HG03571 (cell line): ENCODE data around the gene FHOD1.
A peak's percentile ranks its signal among the peaks of the same experiment; 100 is the strongest.

ENCODE experiments used
- ATAC-seq: cut with Tn5 transposase; IDR thresholded peaks from one replicate; pipeline ENCODE4 v1.9.1; 2021; ENCODE audit not compliant: unreplicated experiment

FHOD1 gene

GRCh38 chr16:67235816-67236562 is 11.3 kb downstream of the FHOD1 start:
- no peak for ATAC-seq

DNA sequence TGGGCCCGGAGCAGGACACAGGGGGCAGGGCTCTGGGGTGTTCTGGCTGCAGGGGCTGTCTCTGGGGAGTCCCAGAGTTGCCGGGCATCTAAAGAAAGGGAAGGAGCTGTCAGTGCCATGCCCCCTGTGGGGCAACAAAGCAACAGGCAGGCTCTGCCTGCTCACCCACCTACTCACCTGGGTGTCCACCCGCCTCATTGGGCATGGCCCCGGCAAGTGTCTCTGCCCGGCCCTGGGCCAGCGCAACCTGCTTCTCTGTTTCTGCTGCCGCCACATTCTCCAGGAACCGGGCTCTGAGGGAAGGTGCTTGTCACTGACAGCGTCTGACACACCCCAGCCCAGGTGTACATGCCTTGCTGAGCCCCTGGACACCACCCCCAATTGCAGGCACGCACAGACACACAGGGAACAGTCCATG is 13.1 kb downstream of the FHOD1 start:
- no peak for ATAC-seq

DNA sequence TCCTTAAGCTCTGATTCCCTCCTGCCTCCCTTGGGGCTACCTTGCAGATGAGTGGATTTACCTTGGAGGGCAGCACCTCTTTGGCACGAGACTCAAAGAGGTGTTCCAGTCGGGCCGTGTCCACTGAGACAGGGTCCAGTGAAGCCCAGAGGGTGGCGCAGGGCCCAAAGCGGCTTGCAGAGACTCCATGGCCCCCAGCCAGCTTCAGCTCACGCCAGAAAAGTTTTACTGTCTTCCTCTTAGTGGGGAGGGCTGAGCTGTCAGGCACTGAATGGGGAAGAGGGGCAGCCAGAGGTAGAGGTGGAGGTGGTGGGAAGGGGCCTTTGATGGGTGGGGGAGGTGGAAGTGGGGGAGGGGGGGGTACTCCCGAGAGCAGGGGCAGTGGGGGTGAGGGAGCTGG is 13.7 kb downstream of the FHOD1 start:
- no peak for ATAC-seq

DNA sequence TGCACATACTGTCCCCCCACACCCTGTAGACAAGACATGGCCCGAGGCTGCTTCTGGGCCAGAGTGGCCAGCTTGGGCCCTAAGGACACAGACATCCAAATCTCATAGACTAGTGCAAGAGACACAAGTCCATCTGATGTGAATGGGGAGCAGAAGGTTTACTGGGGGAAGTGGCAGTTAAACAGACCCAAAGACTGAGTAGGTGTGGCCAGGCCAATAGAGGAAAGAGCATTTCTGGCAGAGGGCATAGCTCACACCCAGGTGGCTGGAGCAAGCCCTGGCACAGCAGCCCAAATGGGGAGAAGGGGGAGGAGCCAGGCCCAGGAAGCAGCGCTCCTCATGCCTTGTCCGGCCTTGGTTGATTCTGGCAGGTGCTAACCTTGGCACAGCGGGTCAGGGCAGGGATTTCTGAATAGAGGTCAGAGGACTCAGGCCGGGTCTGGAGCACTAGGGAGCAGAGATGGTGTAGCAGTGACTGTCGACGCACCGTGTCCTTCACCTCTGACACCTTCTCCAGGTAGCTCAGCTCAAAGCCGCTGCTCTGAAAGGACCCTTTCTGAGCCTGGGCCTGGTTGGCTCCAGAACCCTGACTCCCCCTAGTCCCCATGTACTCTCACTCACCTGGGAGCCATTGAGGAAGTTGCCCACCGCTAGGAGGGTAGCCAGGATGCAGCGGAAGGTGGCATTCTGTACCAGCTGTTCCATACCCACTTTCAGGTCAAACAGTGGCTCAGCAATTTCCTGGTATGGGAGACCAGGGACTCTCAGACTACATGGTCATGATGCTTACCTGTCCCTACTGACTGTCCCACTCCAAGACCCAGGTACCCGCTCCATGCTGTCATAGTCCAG is 16.2 kb downstream of the FHOD1 start:
- ATAC-seq, result no peak

GRCh38 chr16:67229906-67230808 is 17.1 kb downstream of the FHOD1 start:
- no peak for ATAC-seq

- no peak for ATAC-seq
Observed at GRCh38 chr16:67228905-67229304, 18.4 kb downstream of the FHOD1 start.

DNA sequence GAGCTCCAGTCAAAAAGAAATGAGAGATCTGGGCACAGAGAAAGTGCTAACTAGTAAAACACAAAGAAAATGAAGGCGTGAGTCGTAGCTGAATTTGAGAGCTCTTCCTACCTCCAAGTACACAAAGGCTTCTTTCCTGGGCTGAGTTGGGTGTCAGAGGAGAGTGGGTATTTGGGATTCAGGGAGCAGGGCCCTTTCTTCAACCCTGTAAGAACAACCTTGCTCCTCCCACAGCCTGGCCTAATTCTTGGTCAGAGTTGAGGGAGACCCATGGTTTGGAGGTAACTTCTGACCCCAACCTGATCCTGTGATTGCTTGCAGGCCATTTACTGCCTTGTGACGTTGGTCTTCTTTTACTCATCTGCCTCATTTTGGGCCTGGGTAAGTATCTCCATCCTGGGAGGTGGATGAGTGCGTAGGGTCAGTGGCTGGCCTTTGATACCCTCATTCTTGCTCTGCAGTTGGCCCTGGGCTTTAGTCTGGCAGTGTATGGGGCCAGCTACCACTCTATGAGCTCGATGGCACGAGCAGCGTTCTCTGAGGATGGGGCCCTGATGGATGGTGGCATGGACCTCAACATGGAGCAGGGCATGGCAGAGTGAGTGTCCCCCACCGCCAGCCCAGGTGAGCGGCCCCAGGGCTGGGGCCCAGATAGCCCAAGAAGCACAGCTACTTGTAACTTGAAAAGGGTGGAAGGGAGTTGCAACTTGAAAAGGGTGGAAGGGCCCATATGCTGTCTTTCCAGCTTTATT is 19.1 kb downstream of the FHOD1 start:
- ATAC-seq, result no peak

DNA sequence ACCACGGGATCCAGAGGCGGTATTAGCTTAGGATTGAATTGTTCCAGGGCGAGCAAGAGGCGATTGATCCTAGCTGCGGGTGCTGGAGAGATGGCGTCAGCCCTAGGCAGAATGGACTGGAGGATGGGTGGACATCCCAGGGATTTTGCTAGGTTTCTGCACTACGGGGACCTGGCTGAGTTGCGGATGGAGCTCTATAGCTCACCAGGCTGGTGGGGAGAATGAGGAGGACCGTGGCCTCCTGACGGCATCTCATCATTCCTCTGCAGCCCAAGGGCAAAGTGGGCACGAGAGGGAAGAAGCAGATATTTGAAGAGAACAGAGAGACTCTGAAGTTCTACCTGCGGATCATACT is 19.7 kb downstream of the FHOD1 start:
- no peak for ATAC-seq

GRCh38 chr16:67226804-67227566 is 20.3 kb downstream of the FHOD1 start, which contains the start of gene TMEM208:
Gene TMEM208 (plus strand): TSS chr16:67227130. CDS start chr16:67227219, 89 bp downstream.
- peak; percentile 87 for ATAC-seq

DNA sequence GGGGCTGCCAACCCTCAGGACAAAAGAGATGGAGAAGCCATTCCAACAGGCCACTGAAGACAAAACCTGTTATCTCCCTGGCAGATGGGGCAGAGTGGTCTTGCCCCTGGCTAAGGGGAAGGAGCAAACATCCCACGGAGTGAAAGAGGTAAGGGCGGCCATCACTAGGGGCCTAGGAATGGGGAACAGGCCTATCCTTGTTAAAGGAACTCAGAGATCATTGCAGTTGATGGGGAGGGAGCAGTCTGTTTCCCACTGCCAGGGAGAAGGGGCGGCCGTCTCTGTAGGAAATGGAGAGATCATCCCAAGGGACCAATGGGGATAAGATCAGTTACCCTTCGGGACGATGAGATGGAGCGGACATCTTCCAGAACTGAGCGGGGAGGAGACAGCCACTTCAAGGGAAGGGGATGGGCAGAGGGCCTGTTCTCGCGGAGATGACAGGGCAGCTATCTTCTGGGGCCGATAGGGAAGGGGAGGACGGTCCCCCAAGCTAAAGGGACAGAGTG is 20.9 kb downstream of the FHOD1 start:
- ATAC-seq, result no peak

DNA sequence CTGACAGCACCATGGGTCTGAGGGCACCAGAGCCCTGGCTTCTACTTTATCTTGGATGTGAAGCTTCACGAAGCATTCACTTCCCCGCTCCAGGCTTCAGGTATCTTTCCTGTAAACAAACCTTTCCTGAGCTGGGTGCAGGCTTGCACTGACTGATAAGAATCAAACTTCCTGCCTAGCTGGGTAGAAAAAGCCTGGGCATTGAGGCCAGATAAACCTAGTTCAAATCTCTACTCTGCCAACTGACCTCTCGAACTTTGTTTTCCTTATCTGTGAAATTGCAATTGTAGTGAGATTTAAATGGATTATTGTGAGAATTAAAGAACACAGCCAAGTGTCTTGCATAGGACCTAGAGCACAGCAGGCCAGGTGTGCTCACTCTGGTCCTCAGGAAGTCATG is 23.3 kb downstream of the FHOD1 start:
- no peak for ATAC-seq

- ATAC-seq, result no peak
Observed at GRCh38 chr16:67216612-67217490, 30.4 kb downstream of the FHOD1 start.

DNA sequence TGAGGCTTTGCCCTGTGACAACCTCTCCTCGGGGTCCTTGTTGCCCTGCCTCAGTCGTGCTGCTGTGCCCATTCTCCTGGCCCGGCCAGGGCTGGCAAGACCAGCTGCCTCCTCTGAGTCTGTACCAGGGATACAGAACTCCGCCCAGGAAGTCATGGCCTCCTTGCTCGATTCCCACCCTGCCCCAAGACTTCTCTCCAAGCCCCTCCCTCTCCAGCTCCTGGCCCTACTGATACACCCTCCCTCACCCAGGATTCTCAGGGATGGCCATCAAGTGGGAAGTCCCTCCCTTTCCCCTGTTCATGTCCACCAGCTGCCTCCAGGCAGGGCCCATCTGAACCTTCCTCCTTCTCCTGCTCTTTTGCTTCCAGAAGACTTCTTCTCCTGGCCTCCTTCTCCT is 31.6 kb downstream of the FHOD1 start:
- ATAC-seq, result no peak

- ATAC-seq, result no peak
Observed at GRCh38 chr16:67213197-67214019, 33.9 kb downstream of the FHOD1 start.

DNA sequence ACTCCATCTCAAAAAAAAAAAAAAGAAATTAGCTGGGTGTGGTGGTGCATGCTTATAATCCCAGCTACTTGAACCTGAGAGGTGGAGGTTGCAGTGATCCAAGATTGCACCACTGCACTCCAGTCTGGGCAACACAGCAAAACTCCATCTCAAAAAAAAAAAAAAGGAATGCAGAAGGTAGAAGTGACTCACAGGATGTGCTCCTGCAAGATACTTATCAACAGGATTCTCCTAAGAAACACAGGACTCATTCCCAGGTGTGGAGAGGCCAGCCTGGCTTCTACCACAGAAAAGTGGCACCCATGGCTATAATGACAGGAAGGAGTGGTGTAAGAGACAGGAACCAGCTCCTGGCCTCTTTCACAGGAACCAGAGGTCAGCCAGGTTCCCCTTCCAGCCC is 34.5 kb downstream of the FHOD1 start:
- ATAC-seq, result no peak

DNA sequence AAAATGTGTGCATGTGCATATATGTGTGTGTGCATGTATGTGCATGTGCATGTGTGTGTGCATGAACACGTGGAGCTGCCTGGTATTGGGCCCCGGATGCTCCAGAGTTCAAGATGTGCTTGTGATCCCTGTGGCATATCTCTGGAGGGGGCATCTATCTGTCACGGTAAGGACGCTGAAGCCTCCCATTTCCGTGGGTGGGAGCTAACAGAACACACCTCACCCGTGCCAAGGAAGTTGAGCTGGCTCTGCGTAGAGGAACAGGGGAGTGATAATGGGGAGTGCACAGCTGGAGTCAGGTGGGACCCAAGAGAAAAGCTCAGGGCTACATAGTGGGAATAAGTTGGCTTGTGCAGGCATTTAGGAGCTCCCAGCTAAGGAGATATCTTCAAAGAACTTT is 35.6 kb downstream of the FHOD1 start:
- no peak for ATAC-seq

GRCh38 chr16:67210069-67210937 is 37.0 kb downstream of the FHOD1 start:
- ATAC-seq, result no peak
